GM23338 (cell line): ENCODE results near the gene MON1B. TPM values are rescaled to one million over a fixed set of nuclear protein-coding genes. Genes with fewer than 3 reads are reported as not detected.

Experiments used
- ATAC-seq: fragments of 200-7000 bp; cut with Tn5 transposase; 3 replicates; pipeline ENCODE4 v1.9.1; 2020
- DNase-seq: peaks from one replicate; pipeline ENCODE4 v3.0.0-alpha.2; 2015; ENCODE audit warnings: low spot score
- H2AFZ ChIP-seq: fragments of 200-600 bp; sonication (generic); 2 replicates; pipeline ENCODE4 v1.8.0; 2016; ENCODE audit warnings: antibody characterized with exemption, mild to moderate bottlenecking, moderate library complexity
- H3F3A ChIP-seq: fragments of 200-600 bp; sonication (generic); replicated peaks from 2 replicates; pipeline ENCODE4 v1.8.0; 2017; ENCODE audit warnings: antibody characterized with exemption, mixed run types, low read depth
- H3K27ac ChIP-seq: fragments of 200-600 bp; sonication (generic); 2 replicates; pipeline ENCODE4 v1.6.1; 2016; ENCODE audit warnings: low read depth
- H3K27me3 ChIP-seq: fragments of 200-600 bp; sonication (generic); 2 replicates; pipeline ENCODE4 v1.8.0; 2016; ENCODE audit warnings: mild to moderate bottlenecking, mixed run types, moderate library complexity; ENCODE audit not compliant: insufficient read depth
- H3K36me3 ChIP-seq: fragments of 200-600 bp; sonication (generic); 2 replicates; pipeline ENCODE4 v1.8.0; 2016; ENCODE audit warnings: mild to moderate bottlenecking; ENCODE audit not compliant: insufficient read depth
- H3K4me1 ChIP-seq: fragments of 200-600 bp; sonication (generic); 2 replicates; pipeline ENCODE4 v1.8.0; 2016; ENCODE audit warnings: mild to moderate bottlenecking, moderate library complexity; ENCODE audit not compliant: insufficient read depth
- H3K4me2 ChIP-seq: fragments of 200-600 bp; sonication (generic); 2 replicates; pipeline ENCODE4 v1.7.1; 2017; ENCODE audit warnings: mixed run types
- H3K4me3 ChIP-seq: fragments of 200-600 bp; sonication (generic); 2 replicates; pipeline ENCODE4 v1.6.1; 2016; ENCODE audit warnings: mixed run types
- H3K79me2 ChIP-seq: fragments of 200-600 bp; sonication (generic); replicated peaks from 2 replicates; pipeline ENCODE4 v1.8.0; 2017; ENCODE audit warnings: mild to moderate bottlenecking; ENCODE audit not compliant: insufficient read depth
- H3K9me2 ChIP-seq: fragments of 200-600 bp; sonication (generic); 2 replicates; pipeline ENCODE4 v1.8.0; 2017; ENCODE audit not compliant: insufficient read depth
- H4K20me1 ChIP-seq: fragments of 200-600 bp; sonication (generic); replicated peaks from 2 replicates; pipeline ENCODE4 v1.8.0; 2017; ENCODE audit warnings: mild to moderate bottlenecking; ENCODE audit not compliant: insufficient read depth
- H3K27ac Mint-ChIP-seq: 2 replicates; pipeline ENCODE4 v1.8.0; 2020; ENCODE audit warnings: inconsistent platforms, mild to moderate bottlenecking, moderate library complexity, mixed read lengths
- H3K27me3 Mint-ChIP-seq: 3 replicates; pipeline ENCODE4 v1.8.0; 2022; ENCODE audit warnings: low read depth, mild to moderate bottlenecking, moderate library complexity, mixed read lengths, inconsistent platforms; ENCODE audit not compliant: insufficient read depth, poor library complexity
- H3K36me3 Mint-ChIP-seq: 3 replicates; pipeline ENCODE4 v1.8.0; 2021; ENCODE audit warnings: low read depth, mild to moderate bottlenecking, inconsistent platforms, moderate library complexity, mixed read lengths
- H3K4me1 Mint-ChIP-seq: 3 replicates; pipeline ENCODE4 v1.8.0; 2020; ENCODE audit warnings: mild to moderate bottlenecking, inconsistent platforms, mixed read lengths
- H3K4me3 Mint-ChIP-seq: 3 replicates; pipeline ENCODE4 v1.8.0; 2021; ENCODE audit warnings: moderate library complexity, mild to moderate bottlenecking, inconsistent platforms, mixed read lengths
- H3K9me3 Mint-ChIP-seq: 3 replicates; pipeline ENCODE4 v1.8.0; 2020; ENCODE audit warnings: moderate library complexity, mild to moderate bottlenecking, inconsistent platforms, mixed read lengths
- CREB1 ChIP-seq: fragments of 250-450 bp; sonication (Bioruptor Pico); IDR thresholded peaks from 2 replicates; pipeline ENCODE4 v1.5.0; 2020; ENCODE audit warnings: low read depth, mild to moderate bottlenecking, moderate library complexity
- EZH2 ChIP-seq: fragments of 200-600 bp; sonication (generic); IDR thresholded peaks from one replicate; pipeline ENCODE4 v1.8.0; 2017; ENCODE audit warnings: antibody characterized with exemption, mild to moderate bottlenecking, low read depth; ENCODE audit not compliant: unreplicated experiment
- EZH2phosphoT487 ChIP-seq: fragments of 200-600 bp; sonication (generic); IDR thresholded peaks from one replicate; pipeline ENCODE4 v1.8.1; 2018; ENCODE audit warnings: antibody characterized with exemption; ENCODE audit not compliant: unreplicated experiment
- JUNB ChIP-seq: IDR thresholded peaks from one replicate; pipeline ENCODE4 v1.6.1; 2016; ENCODE audit warnings: antibody characterized with exemption; ENCODE audit not compliant: unreplicated experiment
- NANOG ChIP-seq: IDR thresholded peaks from 2 replicates; pipeline ENCODE4 v1.6.1; 2016; ENCODE audit warnings: antibody characterized with exemption, borderline replicate concordance
- POLR2AphosphoS5 ChIP-seq: IDR thresholded peaks from 2 replicates; pipeline ENCODE4 v1.6.1; 2016; ENCODE audit warnings: antibody characterized with exemption, low read depth
- STAT1 ChIP-seq: IDR thresholded peaks from one replicate; pipeline ENCODE4 v1.6.1; 2016; ENCODE audit warnings: antibody characterized with exemption; ENCODE audit not compliant: unreplicated experiment
- ZNF114 ChIP-seq: fragments of 250-450 bp; sonication (Bioruptor Pico); IDR thresholded peaks from 2 replicates; pipeline ENCODE4 v1.5.0; 2020; ENCODE audit warnings: mild to moderate bottlenecking, moderate library complexity
- ZNF331 ChIP-seq: fragments of 250-450 bp; sonication (Bioruptor Pico); IDR thresholded peaks from 2 replicates; pipeline ENCODE4 v1.5.0; 2020; ENCODE audit warnings: low read depth, mild to moderate bottlenecking, moderate library complexity
- polyA plus RNA-seq: library from polyadenylated mRNA; unstranded; fragments of >200 nt; fragmentation: Nextera tagmentation; extraction: Ambion mirVana; gene quantifications from 2 replicates; pipeline ENCODE4 v1.2.1, GENCODE V29; 2016
- total RNA-seq: library from RNA; depleted of rRNA; stranded (reverse); fragments of >200 nt; shearing (Covaris generic); gene quantifications from 2 replicates; pipeline ENCODE4 v1.2.3, GENCODE V29; 2014
- TF ChIP-seq, protein P1 (sequence below), 2 experiments: fragments of 200-600 bp in 1 of 2; sonication (generic) in 1 of 2; conservative IDR thresholded peaks; 2 replicates each; pipeline versions ENCODE4 v1.5.1 to v1.6.1; 2016 to 2017; ENCODE audit warnings: antibody characterized with exemption in 2 of 2, low read depth in 2 of 2, mild to moderate bottlenecking in 2 of 2, moderate library complexity in 1 of 2
- TF ChIP-seq, protein P2 (sequence below): fragments of 250-450 bp; sonication (Bioruptor Pico); IDR thresholded peaks from 2 replicates; pipeline ENCODE4 v1.5.0; 2020; ENCODE audit warnings: mild to moderate bottlenecking, moderate library complexity
- TF ChIP-seq, protein P3 (sequence below): IDR thresholded peaks from 2 replicates; pipeline ENCODE4 v1.6.1; 2016; ENCODE audit warnings: antibody characterized with exemption
- TF ChIP-seq, protein P4 (sequence below): IDR thresholded peaks from one replicate; pipeline ENCODE4 v1.6.1; 2018; ENCODE audit warnings: antibody characterized with exemption; ENCODE audit not compliant: unreplicated experiment

The MON1B gene
- total and polyA plus RNA-seq, 2 experiments from 2014 or later = 9.7 to 30.2 TPM

DNA sequence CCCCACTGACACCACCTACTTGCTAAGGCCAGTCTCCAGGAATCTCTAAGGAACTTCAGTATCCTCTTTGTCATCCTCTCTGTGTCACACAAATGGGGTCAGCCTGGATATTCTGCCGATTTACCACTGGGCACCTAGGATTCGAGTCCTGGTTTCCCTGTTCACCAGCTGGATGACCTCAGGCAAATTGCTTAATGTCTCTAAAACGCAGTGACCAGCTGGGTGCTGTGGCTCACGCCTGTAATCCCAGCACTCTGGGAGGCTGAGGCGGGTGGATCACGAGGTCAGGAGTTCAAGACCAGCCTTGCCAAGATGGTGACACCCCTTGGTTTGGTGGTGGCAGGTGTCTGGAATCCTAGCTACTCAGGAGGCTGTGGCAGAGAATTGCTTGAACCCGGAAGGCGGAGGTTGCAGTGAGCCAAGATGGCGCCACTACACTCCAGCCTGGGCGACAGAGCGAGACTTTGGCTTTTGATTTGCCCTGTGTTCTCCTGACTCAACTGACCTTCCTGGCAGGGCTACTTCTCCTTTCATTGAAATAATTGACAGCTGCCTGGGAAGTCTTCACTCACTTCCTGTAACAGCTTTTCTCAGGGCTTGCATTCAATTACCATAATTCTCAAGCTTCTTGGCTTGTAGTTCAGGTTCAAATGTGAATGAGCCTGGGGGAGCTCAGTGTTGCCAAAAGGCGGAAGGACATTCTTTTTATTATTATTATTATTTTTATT, 23.6 kb downstream of the MON1B start:
- Histone ChIP-seq H3F3A (no peaks in the 10 kb centered on the region), H3K27me3 (no peaks in the 10 kb centered on the region), H4K20me1 (no peaks in the 10 kb centered on the region; the same call in 1 of the 2 replicates), H3K79me2 (peaks cover 8% of the 10 kb centered on the region; the same call in 1 of the 2 replicates), H3K4me3 (no peak overlapping the region), H3K9me2 (no peaks in the 10 kb centered on the region; the same call in 1 of the 2 replicates), H3K4me1 (peaks cover 5% of the 10 kb centered on the region), H3K4me2 (no peak overlapping the region), H2AFZ (no peak overlapping the region), H3K27ac (no peak overlapping the region), H3K36me3 (no peaks in the 10 kb centered on the region)
- H3K27me3 Mint-ChIP-seq = peaks cover 16% of the 10 kb centered on the region
- H3K4me3 Mint-ChIP-seq = no peak overlapping the region
- DNase-seq (no peak), ATAC-seq (no peak)
- H3K9me3 Mint-ChIP-seq = no peaks in the 10 kb centered on the region
- no peak overlapping the region for H3K27ac Mint-ChIP-seq
- TF ChIP-seq, protein P1, sequence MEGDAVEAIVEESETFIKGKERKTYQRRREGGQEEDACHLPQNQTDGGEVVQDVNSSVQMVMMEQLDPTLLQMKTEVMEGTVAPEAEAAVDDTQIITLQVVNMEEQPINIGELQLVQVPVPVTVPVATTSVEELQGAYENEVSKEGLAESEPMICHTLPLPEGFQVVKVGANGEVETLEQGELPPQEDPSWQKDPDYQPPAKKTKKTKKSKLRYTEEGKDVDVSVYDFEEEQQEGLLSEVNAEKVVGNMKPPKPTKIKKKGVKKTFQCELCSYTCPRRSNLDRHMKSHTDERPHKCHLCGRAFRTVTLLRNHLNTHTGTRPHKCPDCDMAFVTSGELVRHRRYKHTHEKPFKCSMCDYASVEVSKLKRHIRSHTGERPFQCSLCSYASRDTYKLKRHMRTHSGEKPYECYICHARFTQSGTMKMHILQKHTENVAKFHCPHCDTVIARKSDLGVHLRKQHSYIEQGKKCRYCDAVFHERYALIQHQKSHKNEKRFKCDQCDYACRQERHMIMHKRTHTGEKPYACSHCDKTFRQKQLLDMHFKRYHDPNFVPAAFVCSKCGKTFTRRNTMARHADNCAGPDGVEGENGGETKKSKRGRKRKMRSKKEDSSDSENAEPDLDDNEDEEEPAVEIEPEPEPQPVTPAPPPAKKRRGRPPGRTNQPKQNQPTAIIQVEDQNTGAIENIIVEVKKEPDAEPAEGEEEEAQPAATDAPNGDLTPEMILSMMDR (conservative IDR thresholded peaks at IDR 0.05; ENCODE audit: low read depth in 2 of 2) = no peak
- TF ChIP-seq, protein P2, sequence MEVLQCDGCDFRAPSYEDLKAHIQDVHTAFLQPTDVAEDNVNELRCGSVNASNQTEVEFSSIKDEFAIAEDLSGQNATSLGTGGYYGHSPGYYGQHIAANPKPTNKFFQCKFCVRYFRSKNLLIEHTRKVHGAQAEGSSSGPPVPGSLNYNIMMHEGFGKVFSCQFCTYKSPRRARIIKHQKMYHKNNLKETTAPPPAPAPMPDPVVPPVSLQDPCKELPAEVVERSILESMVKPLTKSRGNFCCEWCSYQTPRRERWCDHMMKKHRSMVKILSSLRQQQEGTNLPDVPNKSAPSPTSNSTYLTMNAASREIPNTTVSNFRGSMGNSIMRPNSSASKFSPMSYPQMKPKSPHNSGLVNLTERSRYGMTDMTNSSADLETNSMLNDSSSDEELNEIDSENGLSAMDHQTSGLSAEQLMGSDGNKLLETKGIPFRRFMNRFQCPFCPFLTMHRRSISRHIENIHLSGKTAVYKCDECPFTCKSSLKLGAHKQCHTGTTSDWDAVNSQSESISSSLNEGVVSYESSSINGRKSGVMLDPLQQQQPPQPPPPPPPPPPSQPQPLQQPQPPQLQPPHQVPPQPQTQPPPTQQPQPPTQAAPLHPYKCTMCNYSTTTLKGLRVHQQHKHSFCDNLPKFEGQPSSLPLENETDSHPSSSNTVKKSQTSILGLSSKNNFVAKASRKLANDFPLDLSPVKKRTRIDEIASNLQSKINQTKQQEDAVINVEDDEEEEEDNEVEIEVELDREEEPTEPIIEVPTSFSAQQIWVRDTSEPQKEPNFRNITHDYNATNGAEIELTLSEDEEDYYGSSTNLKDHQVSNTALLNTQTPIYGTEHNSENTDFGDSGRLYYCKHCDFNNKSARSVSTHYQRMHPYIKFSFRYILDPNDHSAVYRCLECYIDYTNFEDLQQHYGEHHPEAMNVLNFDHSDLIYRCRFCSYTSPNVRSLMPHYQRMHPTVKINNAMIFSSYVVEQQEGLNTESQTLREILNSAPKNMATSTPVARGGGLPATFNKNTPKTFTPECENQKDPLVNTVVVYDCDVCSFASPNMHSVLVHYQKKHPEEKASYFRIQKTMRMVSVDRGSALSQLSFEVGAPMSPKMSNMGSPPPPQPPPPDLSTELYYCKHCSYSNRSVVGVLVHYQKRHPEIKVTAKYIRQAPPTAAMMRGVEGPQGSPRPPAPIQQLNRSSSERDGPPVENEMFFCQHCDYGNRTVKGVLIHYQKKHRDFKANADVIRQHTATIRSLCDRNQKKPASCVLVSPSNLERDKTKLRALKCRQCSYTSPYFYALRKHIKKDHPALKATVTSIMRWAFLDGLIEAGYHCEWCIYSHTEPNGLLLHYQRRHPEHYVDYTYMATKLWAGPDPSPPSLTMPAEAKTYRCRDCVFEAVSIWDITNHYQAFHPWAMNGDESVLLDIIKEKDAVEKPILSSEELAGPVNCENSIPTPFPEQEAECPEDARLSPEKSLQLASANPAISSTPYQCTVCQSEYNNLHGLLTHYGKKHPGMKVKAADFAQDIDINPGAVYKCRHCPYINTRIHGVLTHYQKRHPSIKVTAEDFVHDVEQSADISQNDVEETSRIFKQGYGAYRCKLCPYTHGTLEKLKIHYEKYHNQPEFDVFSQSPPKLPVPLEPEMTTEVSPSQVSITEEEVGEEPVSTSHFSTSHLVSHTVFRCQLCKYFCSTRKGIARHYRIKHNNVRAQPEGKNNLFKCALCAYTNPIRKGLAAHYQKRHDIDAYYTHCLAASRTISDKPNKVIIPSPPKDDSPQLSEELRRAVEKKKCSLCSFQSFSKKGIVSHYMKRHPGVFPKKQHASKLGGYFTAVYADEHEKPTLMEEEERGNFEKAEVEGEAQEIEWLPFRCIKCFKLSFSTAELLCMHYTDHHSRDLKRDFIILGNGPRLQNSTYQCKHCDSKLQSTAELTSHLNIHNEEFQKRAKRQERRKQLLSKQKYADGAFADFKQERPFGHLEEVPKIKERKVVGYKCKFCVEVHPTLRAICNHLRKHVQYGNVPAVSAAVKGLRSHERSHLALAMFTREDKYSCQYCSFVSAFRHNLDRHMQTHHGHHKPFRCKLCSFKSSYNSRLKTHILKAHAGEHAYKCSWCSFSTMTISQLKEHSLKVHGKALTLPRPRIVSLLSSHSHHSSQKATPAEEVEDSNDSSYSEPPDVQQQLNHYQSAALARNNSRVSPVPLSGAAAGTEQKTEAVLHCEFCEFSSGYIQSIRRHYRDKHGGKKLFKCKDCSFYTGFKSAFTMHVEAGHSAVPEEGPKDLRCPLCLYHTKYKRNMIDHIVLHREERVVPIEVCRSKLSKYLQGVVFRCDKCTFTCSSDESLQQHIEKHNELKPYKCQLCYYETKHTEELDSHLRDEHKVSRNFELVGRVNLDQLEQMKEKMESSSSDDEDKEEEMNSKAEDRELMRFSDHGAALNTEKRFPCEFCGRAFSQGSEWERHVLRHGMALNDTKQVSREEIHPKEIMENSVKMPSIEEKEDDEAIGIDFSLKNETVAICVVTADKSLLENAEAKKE (CRISPR knock-in tag) = no peak
- no peak for TF ChIP-seq ZNF331 (CRISPR knock-in tag)
- no peak for TF ChIP-seq EZH2
- TF ChIP-seq, protein P3, sequence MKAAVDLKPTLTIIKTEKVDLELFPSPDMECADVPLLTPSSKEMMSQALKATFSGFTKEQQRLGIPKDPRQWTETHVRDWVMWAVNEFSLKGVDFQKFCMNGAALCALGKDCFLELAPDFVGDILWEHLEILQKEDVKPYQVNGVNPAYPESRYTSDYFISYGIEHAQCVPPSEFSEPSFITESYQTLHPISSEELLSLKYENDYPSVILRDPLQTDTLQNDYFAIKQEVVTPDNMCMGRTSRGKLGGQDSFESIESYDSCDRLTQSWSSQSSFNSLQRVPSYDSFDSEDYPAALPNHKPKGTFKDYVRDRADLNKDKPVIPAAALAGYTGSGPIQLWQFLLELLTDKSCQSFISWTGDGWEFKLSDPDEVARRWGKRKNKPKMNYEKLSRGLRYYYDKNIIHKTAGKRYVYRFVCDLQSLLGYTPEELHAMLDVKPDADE = no peak
- TF ChIP-seq POLR2AphosphoS5 = no peak
- TF ChIP-seq, protein P4, sequence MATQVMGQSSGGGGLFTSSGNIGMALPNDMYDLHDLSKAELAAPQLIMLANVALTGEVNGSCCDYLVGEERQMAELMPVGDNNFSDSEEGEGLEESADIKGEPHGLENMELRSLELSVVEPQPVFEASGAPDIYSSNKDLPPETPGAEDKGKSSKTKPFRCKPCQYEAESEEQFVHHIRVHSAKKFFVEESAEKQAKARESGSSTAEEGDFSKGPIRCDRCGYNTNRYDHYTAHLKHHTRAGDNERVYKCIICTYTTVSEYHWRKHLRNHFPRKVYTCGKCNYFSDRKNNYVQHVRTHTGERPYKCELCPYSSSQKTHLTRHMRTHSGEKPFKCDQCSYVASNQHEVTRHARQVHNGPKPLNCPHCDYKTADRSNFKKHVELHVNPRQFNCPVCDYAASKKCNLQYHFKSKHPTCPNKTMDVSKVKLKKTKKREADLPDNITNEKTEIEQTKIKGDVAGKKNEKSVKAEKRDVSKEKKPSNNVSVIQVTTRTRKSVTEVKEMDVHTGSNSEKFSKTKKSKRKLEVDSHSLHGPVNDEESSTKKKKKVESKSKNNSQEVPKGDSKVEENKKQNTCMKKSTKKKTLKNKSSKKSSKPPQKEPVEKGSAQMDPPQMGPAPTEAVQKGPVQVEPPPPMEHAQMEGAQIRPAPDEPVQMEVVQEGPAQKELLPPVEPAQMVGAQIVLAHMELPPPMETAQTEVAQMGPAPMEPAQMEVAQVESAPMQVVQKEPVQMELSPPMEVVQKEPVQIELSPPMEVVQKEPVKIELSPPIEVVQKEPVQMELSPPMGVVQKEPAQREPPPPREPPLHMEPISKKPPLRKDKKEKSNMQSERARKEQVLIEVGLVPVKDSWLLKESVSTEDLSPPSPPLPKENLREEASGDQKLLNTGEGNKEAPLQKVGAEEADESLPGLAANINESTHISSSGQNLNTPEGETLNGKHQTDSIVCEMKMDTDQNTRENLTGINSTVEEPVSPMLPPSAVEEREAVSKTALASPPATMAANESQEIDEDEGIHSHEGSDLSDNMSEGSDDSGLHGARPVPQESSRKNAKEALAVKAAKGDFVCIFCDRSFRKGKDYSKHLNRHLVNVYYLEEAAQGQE = no peak
- TF ChIP-seq NANOG = no peak
- no peak for TF ChIP-seq CREB1 (CRISPR knock-in tag)
- no peak for TF ChIP-seq STAT1
- TF ChIP-seq JUNB = no peak
- TF ChIP-seq ZNF114 = no peak
- TF ChIP-seq EZH2phosphoT487 = no peak
- peaks cover 14% of the 10 kb centered on the region; the same call in 1 of the 3 replicates for H3K36me3 Mint-ChIP-seq
- H3K4me1 Mint-ChIP-seq = peaks cover 24% of the 10 kb centered on the region
